VCaP (cell line): ENCODE results near the gene PCCB.
"Not testable (repeated sequence)": the region's sequence is repeated elsewhere in the genome, so short reads cannot be mapped to it uniquely, and the experiment has no call there.

Experiments used
- H3K27ac ChIP-seq: fragments of 450-650 bp; 2 replicates; pipeline ENCODE4 v1.5.1; 2017
- TF ChIP-seq, protein P1 (sequence below): fragments of 450-650 bp; conservative IDR thresholded peaks from 2 replicates; pipeline ENCODE4 v1.5.1; 2017; ENCODE audit warnings: mild to moderate bottlenecking, moderate library complexity

PCCB gene

DNA sequence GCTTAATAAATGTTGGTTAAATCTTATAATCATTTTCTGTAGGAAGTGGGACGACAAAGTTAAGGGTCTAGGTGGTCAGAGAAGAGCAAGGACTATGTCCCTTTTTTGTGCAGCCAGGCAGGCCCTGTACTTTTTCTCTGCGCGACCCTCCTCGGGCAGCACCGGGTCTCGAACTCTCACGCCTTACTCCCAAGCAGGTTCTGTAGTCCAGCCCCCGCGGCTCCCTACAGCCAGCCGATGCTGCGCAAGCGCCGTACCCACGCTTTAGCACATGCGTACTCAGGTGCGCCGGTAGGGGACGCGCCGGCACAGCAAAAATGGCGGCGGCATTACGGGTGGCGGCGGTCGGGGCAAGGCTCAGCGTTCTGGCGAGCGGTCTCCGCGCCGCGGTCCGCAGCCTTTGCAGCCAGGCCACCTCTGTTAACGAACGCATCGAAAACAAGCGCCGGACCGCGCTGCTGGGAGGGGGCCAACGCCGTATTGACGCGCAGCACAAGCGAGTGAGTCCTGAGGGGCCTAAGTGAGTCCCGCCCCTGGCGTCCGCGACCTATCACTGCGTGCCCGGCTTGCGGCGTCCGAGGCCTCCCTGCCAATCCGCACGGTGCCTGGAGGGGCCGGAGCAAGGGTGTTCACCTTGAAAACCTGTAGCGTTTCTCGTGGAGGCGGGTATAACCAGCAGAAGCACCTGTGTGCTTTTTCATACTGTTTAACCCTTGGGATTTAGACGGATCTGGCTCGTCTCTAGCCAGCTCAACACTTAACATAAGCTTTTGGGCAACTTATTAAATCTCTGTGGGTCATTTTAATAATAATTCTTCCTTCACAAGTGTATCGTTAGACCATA lies at the start of gene PCCB:
Gene PCCB, plus strand, starts transcription at position 282 of the 844 bp plus-strand sequence. Its CDS starts 36 bp downstream, at position 318.
- TF ChIP-seq, protein P1, sequence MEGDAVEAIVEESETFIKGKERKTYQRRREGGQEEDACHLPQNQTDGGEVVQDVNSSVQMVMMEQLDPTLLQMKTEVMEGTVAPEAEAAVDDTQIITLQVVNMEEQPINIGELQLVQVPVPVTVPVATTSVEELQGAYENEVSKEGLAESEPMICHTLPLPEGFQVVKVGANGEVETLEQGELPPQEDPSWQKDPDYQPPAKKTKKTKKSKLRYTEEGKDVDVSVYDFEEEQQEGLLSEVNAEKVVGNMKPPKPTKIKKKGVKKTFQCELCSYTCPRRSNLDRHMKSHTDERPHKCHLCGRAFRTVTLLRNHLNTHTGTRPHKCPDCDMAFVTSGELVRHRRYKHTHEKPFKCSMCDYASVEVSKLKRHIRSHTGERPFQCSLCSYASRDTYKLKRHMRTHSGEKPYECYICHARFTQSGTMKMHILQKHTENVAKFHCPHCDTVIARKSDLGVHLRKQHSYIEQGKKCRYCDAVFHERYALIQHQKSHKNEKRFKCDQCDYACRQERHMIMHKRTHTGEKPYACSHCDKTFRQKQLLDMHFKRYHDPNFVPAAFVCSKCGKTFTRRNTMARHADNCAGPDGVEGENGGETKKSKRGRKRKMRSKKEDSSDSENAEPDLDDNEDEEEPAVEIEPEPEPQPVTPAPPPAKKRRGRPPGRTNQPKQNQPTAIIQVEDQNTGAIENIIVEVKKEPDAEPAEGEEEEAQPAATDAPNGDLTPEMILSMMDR: peak; percentile 69
- H3K27ac ChIP-seq: peak within 1 kb of the TSS; percentile 88

DNA sequence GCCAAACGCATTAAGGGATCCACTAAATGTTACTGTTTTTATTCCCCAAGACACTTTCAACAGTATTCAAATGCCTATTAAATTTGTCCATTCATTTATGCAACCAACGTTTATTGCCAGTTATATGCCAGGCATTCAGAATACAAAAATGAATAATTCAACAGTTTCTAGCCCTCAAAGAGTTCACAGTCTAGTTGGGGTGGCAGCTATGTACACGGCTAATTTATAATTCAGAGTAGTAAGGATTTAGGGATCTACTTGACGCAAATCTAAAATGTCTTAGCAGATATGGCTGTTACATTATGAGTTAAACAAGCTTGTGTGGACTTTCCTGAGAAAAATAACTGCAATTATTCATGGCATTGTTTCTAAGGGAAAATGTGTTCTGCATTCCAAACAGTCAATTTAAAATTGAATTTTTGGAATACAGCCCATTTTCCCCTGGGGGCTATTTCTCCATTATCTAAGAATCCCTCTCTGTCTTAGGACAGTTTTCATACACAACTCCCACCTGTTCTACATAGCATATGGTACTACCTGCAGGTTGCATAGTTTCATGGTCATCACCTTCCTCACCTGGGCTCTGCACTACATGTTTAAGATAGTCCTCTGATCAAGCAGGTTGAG lies 42.5 kb upstream of the PCCB start:
- TF ChIP-seq, protein P1: no peak
- no peak overlapping the region for H3K27ac ChIP-seq

DNA sequence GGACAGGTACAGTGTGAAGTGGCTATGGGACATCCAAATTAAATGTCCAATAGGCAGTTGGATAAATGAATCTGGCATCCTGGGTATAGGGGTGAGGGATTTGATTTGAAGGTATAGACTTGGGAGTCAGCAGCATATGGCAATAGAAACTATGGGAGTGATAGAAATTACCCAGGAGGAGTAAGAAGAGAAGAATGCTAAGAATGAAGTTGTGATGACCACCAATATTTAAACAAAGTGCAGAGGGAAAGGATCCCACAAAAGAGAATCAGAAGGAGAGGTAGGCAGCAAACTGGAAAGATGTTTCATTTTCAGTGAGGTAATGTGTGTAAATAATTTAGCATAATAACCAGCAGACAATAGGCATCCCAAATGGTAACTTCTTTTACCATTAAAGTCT lies 40.2 kb upstream of the PCCB start:
- TF ChIP-seq, protein P1: no peak
- no peak overlapping the region for H3K27ac ChIP-seq

DNA sequence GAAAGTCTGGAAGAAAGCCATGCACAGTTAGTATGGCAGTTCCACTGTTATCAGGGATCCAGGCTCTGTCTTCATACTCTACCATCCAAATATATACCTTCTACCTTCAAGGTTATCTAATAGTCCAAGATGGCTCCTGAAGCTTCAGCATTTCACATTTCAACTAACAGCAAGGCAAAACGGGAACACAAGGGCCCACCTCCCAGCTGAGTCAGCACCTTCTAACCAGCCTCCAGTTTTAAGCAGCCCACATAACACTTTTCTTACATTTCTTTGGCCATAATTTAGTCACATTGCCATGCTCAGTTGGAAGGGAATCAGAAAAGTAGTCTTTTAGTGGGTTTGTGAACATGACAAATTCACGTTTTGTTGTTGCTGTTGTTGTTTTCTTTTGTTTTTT lies 38.6 kb upstream of the PCCB start:
- TF ChIP-seq, protein P1: no peak
- no peak overlapping the region for H3K27ac ChIP-seq

DNA sequence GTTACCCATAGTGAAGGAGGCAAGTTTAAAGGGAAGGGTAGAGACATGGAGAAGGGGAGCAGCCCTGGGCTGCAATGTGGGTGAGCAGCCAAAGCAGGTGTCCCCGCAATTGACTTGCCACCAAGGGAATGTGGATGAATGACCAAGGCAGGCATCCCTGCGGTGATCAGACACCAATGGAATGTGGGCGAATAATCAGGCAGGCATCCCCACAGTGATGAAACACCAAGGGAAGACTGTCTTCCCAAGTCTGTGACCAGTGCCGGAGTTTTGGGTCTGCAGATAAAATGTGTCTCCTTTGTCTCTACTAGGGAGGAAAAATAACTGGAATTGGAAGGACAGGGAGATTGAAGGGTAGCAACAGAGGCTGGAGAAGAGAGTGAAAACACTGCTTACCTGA lies 27.4 kb upstream of the PCCB start:
- not testable (repeated sequence) for H3K27ac ChIP-seq

DNA sequence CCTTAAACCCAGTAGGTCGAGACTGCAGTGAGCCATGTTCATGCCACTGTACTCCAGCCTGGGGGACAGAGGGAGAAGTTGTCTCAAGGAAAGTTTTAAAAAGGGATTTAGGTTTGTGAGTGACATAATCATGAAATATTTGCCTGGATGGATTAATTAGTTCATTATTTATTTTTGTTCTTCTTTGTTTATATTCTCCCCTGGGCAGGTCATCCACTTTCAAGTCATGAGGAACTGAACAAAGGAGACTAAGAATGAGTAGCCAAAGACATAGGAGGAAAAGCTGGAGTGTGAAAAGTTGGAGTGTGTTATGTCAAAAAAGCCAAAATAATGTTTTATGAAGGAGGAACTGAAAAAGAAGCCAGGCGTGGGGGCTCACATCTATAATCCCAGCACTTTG lies 17.7 kb upstream of the PCCB start:
- TF ChIP-seq, protein P1: no peak
- no peak overlapping the region for H3K27ac ChIP-seq

DNA sequence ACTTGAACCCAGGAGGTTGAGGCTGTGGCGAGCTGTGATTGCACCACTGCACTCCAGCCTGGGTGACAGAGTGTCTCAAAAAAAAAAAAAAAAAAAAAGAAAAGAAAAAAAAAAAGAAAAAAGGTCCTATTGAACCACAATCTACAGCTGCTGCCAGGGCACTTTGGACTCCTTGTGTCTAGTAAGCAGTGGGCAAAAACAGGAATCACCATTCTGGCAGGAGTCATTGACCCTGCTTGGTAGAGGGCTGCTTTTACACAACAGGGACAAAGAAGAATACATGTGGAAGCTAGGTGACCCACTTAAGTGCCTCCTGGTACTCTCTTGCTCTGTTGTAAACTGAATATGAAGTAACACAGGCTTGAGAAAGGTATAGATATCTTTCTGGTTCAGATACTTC lies 14.6 kb upstream of the PCCB start:
- TF ChIP-seq, protein P1: no peak
- H3K27ac ChIP-seq: no peak overlapping the region

DNA sequence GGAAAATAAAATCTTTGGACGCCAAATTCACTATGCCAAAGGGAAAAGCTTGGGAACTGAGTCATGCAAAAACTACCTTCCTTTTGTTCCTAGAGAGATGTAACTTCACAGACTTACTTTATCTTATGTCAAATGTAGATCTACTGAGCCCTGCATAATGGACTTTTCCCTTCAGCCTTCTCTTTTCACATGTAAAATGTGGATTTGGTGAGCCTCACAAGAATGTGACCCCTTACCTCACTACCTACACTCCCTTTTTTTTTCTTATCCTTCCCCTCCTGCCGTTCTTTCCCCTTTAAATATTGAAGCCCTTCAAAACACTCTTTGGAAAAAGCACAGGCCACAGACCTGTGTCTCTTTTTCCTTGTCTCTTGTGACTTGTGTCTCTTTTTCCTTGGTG lies 14.0 kb upstream of the PCCB start:
- TF ChIP-seq, protein P1: no peak
- no peak overlapping the region for H3K27ac ChIP-seq
